Endodermal cell (in vitro differentiated cells): ENCODE results near the gene USO1. TPM values are rescaled to one million over a fixed set of nuclear protein-coding genes. Genes with fewer than 3 reads are reported as not detected.
"Not testable (repeated sequence)": the region's sequence is repeated elsewhere in the genome, so short reads cannot be mapped to it uniquely, and the experiment has no call there.

Source experiments
- DNase-seq: peaks from one replicate; pipeline ENCODE4 v3.0.0-alpha.2; 2017
- H3K27ac ChIP-seq: 2 replicates; pipeline ENCODE4 v1.5.1; 2013; ENCODE audit warnings: mild to moderate bottlenecking, low read depth, low read length, moderate library complexity
- H3K27me3 ChIP-seq: 2 replicates; pipeline ENCODE4 v1.6.1; 2013; ENCODE audit warnings: mild to moderate bottlenecking, low read length, moderate library complexity; ENCODE audit not compliant: insufficient read depth, control insufficient read depth, poor library complexity, severe bottlenecking
- H3K36me3 ChIP-seq: 2 replicates; pipeline ENCODE4 v1.7.0; 2013; ENCODE audit warnings: mild to moderate bottlenecking, low read length, moderate library complexity; ENCODE audit not compliant: control insufficient read depth, insufficient read depth
- H3K4me1 ChIP-seq: one replicate; pipeline ENCODE4 v1.7.0; 2013; ENCODE audit warnings: low read length; ENCODE audit not compliant: control insufficient read depth, insufficient read depth
- H3K4me3 ChIP-seq: 2 replicates; pipeline ENCODE4 v1.5.1; 2013; ENCODE audit warnings: mild to moderate bottlenecking, low read length, moderate library complexity
- H3K9ac ChIP-seq: 2 replicates; pipeline ENCODE4 v1.6.1; 2013; ENCODE audit warnings: mild to moderate bottlenecking, low read length, moderate library complexity; ENCODE audit not compliant: poor library complexity, severe bottlenecking; ENCODE audit errors: extremely low read depth
- H3K9me3 ChIP-seq: 2 replicates; pipeline ENCODE4 v1.6.1; 2013; ENCODE audit warnings: mild to moderate bottlenecking, low read length, moderate library complexity; ENCODE audit not compliant: control insufficient read depth
- H3K27ac Mint-ChIP-seq: 2 replicates; pipeline ENCODE4 v1.8.0; 2020; ENCODE audit warnings: mixed read lengths
- H3K27me3 Mint-ChIP-seq: 2 replicates; pipeline ENCODE4 v1.8.0; 2021; ENCODE audit warnings: mild to moderate bottlenecking, mixed read lengths; ENCODE audit not compliant: insufficient read depth
- H3K36me3 Mint-ChIP-seq: 2 replicates; pipeline ENCODE4 v1.8.0; 2020; ENCODE audit warnings: low read depth, mixed read lengths
- H3K4me1 Mint-ChIP-seq: 2 replicates; pipeline ENCODE4 v1.8.0; 2020; ENCODE audit warnings: mixed read lengths
- H3K4me3 Mint-ChIP-seq: 2 replicates; pipeline ENCODE4 v1.8.0; 2020; ENCODE audit warnings: mild to moderate bottlenecking, moderate library complexity, mixed read lengths
- H3K9me3 Mint-ChIP-seq: 2 replicates; pipeline ENCODE4 v1.8.0; 2020; ENCODE audit warnings: mild to moderate bottlenecking, mixed read lengths
- WGBS, 2 experiments: methylation state at CpG; one replicate each; pipeline versions ENCODE4 v1.1.5 to v1.1.7; 2013; ENCODE audit warnings: missing lambda C conversion rate in 2 of 2, mixed read lengths in 1 of 2; ENCODE audit not compliant: insufficient coverage in 1 of 2, insufficient read length in 1 of 2; 5-methylcytosine and 5-hydroxymethylcytosine counted together
- total RNA-seq, 2 donors: library from RNA; stranded (reverse); fragmentation: NEBNext Ultra II Directional in 1 of 2; extraction: Animal tissue kit (Norgen Biotek cat#: 25700) in 1 of 2; gene quantifications; 2 replicates in 1 of 2; 3 replicates in 1 of 2; pipeline ENCODE4 v1.2.1, GENCODE V29; 2021
- TF ChIP-seq, protein P1 (sequence below): fragments of 200-600 bp; sonication (generic); conservative IDR thresholded peaks from 2 replicates; pipeline ENCODE4 v1.5.0; 2021; ENCODE audit warnings: antibody characterized with exemption, mild to moderate bottlenecking

The USO1 gene
- total RNA-seq, 2 donors from 2014 or later, result 74.5 to 75.1 TPM

DNA sequence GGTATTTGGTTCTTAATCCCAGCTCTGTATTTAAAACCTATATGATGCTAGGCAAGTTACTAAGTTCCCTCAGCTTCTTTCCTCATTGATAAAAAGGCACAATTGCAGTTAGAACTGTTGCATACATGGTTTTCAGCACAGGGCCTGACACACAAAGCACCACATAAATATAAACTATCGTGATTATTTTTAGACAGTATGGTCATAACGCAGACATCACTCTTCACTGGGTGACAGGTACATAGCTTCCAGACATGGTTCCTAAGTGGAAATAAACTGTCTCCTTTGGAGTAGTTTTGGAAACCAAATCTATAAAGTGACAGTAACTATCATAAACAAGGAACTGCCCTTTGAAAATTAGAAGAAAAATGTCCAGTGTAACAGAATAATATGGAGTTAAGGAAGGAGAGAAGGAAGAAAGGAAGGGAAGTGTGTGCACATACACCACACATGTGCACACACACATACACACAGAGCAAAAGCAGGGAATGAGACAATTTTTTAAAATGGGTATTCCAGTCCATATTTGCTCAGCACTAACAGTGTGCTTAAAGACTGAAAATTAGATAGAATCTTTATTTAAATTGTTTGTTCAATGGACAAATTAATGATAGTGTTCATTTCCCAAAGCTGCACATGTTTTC is 38.7 kb upstream of the USO1 start:
- Histone ChIP-seq H3K4me3 (no peak overlapping the region), H3K9ac (no peak overlapping the region), H3K27me3 (no peaks in the 10 kb centered on the region), H3K36me3 (peaks cover under 1% of the 10 kb centered on the region), H3K9me3 (peaks cover 6% of the 10 kb centered on the region), H3K27ac (no peak overlapping the region), H3K4me1 (no peaks in the 10 kb centered on the region)
- H3K4me1 Mint-ChIP-seq, result no peaks in the 10 kb centered on the region
- peaks cover 7% of the 10 kb centered on the region for H3K9me3 Mint-ChIP-seq
- TF ChIP-seq, protein P1, sequence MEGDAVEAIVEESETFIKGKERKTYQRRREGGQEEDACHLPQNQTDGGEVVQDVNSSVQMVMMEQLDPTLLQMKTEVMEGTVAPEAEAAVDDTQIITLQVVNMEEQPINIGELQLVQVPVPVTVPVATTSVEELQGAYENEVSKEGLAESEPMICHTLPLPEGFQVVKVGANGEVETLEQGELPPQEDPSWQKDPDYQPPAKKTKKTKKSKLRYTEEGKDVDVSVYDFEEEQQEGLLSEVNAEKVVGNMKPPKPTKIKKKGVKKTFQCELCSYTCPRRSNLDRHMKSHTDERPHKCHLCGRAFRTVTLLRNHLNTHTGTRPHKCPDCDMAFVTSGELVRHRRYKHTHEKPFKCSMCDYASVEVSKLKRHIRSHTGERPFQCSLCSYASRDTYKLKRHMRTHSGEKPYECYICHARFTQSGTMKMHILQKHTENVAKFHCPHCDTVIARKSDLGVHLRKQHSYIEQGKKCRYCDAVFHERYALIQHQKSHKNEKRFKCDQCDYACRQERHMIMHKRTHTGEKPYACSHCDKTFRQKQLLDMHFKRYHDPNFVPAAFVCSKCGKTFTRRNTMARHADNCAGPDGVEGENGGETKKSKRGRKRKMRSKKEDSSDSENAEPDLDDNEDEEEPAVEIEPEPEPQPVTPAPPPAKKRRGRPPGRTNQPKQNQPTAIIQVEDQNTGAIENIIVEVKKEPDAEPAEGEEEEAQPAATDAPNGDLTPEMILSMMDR, result no peak
- H3K27me3 Mint-ChIP-seq, result no peaks in the 10 kb centered on the region
- WGBS, 2 experiments, result 91% methylated on average over 2 of the region's 2 CpGs; no CpG with 5 or more reads in 1 of the 2 experiments
- no peak for DNase-seq
- H3K27ac Mint-ChIP-seq, result no peak overlapping the region
- peaks cover 26% of the 10 kb centered on the region for H3K36me3 Mint-ChIP-seq
- H3K4me3 Mint-ChIP-seq, result no peak overlapping the region

DNA sequence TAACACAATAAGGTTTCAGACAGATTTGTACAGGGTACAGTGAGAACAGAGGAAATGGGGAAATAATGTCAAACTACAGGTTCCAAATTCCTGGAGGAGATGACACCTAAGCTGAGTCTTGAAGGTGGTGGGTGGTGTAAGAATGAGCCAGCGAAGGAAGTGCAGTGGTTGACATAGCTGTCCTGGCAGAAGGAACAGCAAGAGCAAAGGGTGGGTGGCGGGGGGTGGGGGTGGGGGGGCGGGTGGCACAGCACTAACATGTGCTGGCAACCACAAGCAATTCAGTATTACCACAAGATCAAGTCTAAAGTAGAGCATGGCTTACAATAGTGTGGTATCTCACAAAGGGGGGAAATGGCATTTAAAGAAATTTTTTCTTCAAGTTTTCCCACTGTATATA is 38.0 kb upstream of the USO1 start:
- TF ChIP-seq, protein P1, result no peak
- no peaks in the 10 kb centered on the region for H3K4me1 Mint-ChIP-seq
- peaks cover 26% of the 10 kb centered on the region for H3K36me3 Mint-ChIP-seq

DNA sequence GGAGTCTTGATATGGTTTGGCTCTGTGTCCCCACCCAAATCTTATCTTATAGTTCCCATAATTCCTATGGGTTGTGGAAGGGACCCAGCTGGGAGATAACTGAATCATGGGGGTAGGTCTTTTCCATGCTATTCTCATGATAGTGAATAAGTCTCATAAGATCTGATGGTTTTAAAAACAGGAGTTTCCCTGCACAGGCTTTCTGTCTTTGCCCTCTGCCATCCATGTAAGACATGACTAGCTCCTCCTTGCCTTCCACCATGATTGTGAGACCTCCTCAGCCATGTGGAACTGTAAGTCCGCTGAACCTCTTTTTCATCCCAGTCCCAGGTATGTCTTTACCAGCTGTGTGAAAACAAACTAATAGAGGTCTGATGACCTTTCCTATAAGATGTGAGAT is 37.3 kb upstream of the USO1 start:
- not testable (repeated sequence) for H3K27me3 ChIP-seq, H3K4me1 Mint-ChIP-seq, H3K27me3 Mint-ChIP-seq, H3K27ac Mint-ChIP-seq, H3K36me3 ChIP-seq, H3K9me3 Mint-ChIP-seq, H3K9me3 ChIP-seq, H3K27ac ChIP-seq, H3K4me1 ChIP-seq, H3K4me3 ChIP-seq, H3K4me3 Mint-ChIP-seq, DNase-seq, H3K9ac ChIP-seq
- H3K36me3 Mint-ChIP-seq, result peaks cover 32% of the 10 kb centered on the region
- 100% methylated on average over 1 of the region's 1 CpG for WGBS, 2 experiments

More for the DNA sequence above, 38.0 kb upstream of the USO1 start:
- 100% methylated on average over 1 of the region's 3 CpGs; no CpG with 5 or more reads in 1 of the 2 experiments for WGBS, 2 experiments
- peaks cover 7% of the 10 kb centered on the region for H3K9me3 Mint-ChIP-seq
- Histone ChIP-seq H3K36me3 (peaks cover 4% of the 10 kb centered on the region), H3K9me3 (peaks cover 6% of the 10 kb centered on the region), H3K4me1 (no peaks in the 10 kb centered on the region), H3K27ac (no peak overlapping the region), H3K9ac (no peak overlapping the region), H3K27me3 (no peaks in the 10 kb centered on the region), H3K4me3 (no peak overlapping the region)
- no peak overlapping the region for H3K4me3 Mint-ChIP-seq
- H3K27ac Mint-ChIP-seq, result no peak overlapping the region
- no peaks in the 10 kb centered on the region for H3K27me3 Mint-ChIP-seq
- no peak for DNase-seq

DNA sequence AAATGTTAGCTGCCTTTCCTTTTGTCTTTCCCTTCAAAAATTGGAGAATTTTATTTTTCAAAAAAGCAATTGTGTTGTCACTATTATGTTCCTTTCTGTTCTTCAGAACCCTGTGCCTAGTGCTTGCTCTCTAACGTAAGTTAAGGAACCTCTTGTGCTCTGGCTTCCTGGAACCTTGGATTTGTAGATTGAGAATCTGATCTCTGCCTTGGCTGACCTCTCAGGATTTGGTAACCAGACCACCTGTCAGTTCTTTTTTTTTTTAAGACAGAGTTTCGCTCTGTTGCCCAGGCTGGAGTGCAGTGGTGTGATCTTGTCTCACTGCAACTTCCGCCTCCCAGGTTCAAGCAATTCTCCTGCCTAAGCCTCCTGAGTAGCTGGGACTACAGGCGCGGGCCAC is 32.3 kb upstream of the USO1 start:
- H3K9me3 ChIP-seq, H3K4me1 ChIP-seq, H3K27me3 ChIP-seq, H3K27ac Mint-ChIP-seq, H3K9me3 Mint-ChIP-seq, H3K4me3 Mint-ChIP-seq, DNase-seq, H3K4me3 ChIP-seq, H3K4me1 Mint-ChIP-seq, H3K9ac ChIP-seq, H3K27me3 Mint-ChIP-seq, H3K27ac ChIP-seq: not testable (repeated sequence)
- peaks cover 45% of the 10 kb centered on the region for H3K36me3 Mint-ChIP-seq
- WGBS, 2 experiments, result 94 to 96% methylated on average over 3 to 5 of the region's 5 CpGs
- H3K36me3 ChIP-seq, result peaks cover 12% of the 10 kb centered on the region
